GM06990 (cell line): ENCODE results near the gene LRIT3.
A peak's percentile ranks its signal among the peaks of the same experiment; 100 is the strongest.
"Not testable (repeated sequence)": the region's sequence is repeated elsewhere in the genome, so short reads cannot be mapped to it uniquely, and the experiment has no call there.

ENCODE experiments used
- DNase-seq: peaks from one replicate; pipeline ENCODE4 v3.0.0-alpha.2; 2011; ENCODE audit not compliant: insufficient read length; ENCODE audit errors: extremely low read depth
- H3K27me3 ChIP-seq: replicated peaks from 2 replicates; pipeline ENCODE4 v1.6.0; 2011; ENCODE audit warnings: low read length; ENCODE audit not compliant: control insufficient read depth, insufficient read depth
- H3K36me3 ChIP-seq: 2 replicates; pipeline ENCODE4 v1.5.1; 2011; ENCODE audit warnings: low read length; ENCODE audit not compliant: control insufficient read depth, insufficient read depth
- H3K4me3 ChIP-seq: replicated peaks from 2 replicates; pipeline ENCODE4 v1.5.1; 2011; ENCODE audit warnings: low read depth, mild to moderate bottlenecking, control low read depth, low read length
- CTCF ChIP-seq: IDR thresholded peaks from 2 replicates; pipeline ENCODE4 v1.5.1; 2011; ENCODE audit warnings: low read length, control low read depth, mild to moderate bottlenecking, inconsistent platforms; ENCODE audit not compliant: insufficient read depth, poor library complexity, severe bottlenecking

LRIT3 gene

GRCh38 chr4:109873791-109874514, 26.0 kb downstream of the LRIT3 start:
- DNase-seq: no peak
- TF ChIP-seq CTCF: peak; percentile 23

GRCh38 chr4:109875106-109875505, 27.2 kb downstream of the LRIT3 start:
- Histone ChIP-seq H3K27me3 (peaks cover 2% of the 10 kb centered on the region; the same call in 1 of the 2 replicates), H3K36me3 (no peaks in the 10 kb centered on the region), H3K4me3 (no peak overlapping the region)
- DNase-seq: no peak
- no peak for TF ChIP-seq CTCF

More at GRCh38 chr4:109873791-109874514, 26.0 kb downstream of the LRIT3 start:
- Histone ChIP-seq H3K36me3 (no peaks in the 10 kb centered on the region), H3K27me3 (no peaks in the 10 kb centered on the region), H3K4me3 (no peak overlapping the region)

GRCh38 chr4:109875553-109875952, 27.6 kb downstream of the LRIT3 start:
- not testable (repeated sequence) for H3K4me3 ChIP-seq, H3K36me3 ChIP-seq, H3K27me3 ChIP-seq, DNase-seq
- peak; percentile 5 for TF ChIP-seq CTCF

- peaks cover 2% of the 10 kb centered on the region; the same call in 1 of the 2 replicates for H3K27me3 ChIP-seq
- no peak for TF ChIP-seq CTCF
- no peaks in the 10 kb centered on the region for H3K36me3 ChIP-seq
- H3K4me3 ChIP-seq: no peak overlapping the region
- no peak for DNase-seq
These were observed 28.8 kb downstream of the LRIT3 start for GRCh38 chr4:109876634-109877265.

GRCh38 chr4:109877400-109877799, 29.5 kb downstream of the LRIT3 start:
- H3K4me3 ChIP-seq: no peak overlapping the region
- TF ChIP-seq CTCF: no peak
- peaks cover 2% of the 10 kb centered on the region; the same call in 1 of the 2 replicates for H3K27me3 ChIP-seq
- H3K36me3 ChIP-seq: no peaks in the 10 kb centered on the region
- DNase-seq: peak; percentile 43
